T-helper 22 cell (primary cell): ENCODE measurements around the gene HSD17B8.

Experiments
- DNase-seq: peaks from one replicate; pipeline ENCODE4 v3.0.0-alpha.2; 2020; ENCODE audit warnings: low read depth

HSD17B8 gene

DNA sequence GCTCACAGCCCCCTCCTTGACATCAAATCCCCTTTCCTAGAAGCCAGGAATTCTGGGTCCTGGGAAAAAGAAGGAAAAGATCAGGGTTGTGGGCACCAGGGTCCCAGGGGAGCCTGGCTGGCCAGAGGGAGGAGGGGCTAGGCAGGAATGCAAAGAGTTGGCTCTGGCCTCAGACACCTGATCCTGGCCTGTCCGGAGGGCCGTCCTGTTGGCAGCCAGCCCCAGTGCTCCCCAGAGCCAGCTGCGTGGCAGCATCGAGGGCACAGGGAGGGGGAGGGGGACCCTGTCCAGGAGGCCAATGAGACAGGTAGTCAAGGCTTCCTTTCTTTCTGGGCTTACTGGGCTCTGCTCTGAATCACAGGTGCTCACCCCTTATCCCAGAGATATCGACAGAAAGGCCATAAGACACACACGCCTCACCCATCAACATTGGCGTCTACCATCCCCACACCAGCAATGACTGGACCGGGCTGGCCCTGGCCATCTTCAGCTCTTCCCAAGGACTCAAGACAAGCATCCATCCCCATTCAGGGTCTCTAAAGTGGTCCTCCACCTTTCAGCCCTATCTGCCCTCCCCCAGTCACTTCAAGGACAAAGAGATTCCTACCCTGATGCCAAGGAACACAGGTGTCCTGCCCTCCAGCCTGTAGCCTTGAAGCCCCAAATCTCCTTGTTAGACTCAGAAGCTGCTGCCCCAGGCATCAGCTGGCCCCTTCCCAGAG lies 12.9 kb upstream of the HSD17B8 start:
- no peak for DNase-seq

- DNase-seq: no peak
These were observed 12.3 kb upstream of the HSD17B8 start, which contains the start of gene COL11A2 for GRCh38 chr6:33192105-33192646. COL11A2 (minus strand) TSS chr6:33192467; CDS start chr6:33192240, 227 bp downstream.

DNA sequence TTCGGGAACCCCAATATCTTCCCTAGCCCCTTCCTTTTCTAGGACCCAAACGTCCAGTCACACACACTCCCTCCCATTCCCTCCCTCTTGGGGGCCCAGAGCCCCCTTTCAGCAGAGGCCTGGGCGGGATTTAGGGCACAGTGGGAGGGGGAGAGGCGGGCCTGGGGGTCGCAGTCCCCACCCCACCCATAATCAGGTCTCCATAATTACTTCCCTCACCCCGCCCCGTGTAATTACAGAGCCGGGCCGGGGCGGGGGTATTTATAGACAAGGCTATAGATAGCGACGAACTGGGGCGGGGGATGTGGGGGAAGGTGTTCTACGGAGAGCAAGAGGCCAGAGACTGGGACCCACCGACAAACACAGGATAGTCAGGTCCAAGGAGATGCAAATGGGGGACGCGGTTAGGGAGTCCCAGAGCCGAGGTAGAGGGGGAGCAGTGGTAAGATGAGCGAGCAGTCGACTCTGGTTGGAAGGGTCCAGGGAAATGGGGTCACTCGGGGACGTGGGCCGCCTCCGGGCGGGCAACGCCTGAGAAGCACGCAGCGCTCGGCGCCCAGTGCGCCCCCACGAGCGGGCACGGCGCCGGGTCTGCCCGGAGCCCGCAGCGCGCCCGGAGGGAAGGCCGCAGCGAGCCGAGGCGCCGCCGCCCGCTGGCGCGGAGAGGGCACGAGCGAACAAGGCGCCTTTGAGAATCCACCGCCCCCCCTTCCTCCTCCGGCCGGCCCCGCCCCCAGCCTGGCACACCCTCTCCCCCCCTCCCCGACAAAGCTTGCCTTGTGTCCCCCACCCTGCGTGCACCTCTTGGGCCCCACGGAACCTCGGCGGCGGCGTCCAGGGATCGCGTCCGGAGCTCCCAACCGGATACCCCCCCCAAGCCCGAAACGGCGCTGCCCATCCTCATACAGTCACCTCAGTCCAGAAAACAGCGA lies 11.5 kb upstream of the HSD17B8 start:
- no peak for DNase-seq

DNA sequence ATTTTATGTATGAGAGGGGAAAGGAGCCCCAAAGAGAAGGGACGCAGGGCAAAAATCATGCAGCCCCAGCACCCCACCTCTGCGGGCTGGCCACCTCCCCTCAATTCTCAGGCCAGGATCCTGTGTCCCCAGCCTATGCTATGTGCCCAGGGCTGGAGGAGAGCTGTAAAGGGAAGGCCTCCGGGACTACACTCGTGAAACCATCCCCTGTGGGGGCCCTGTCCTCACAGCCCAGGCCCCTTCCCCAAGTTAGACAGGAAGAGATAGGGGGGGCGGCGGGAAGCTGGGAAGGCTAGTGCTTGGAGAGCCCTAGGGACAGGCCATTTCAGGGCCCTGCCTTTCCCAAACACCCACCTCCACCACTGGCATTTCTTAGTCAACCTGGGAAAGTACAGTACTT lies 10.8 kb upstream of the HSD17B8 start:
- DNase-seq: no peak

GRCh38 chr6:33194431-33194979 lies 9.9 kb upstream of the HSD17B8 start:
- DNase-seq: no peak

DNA sequence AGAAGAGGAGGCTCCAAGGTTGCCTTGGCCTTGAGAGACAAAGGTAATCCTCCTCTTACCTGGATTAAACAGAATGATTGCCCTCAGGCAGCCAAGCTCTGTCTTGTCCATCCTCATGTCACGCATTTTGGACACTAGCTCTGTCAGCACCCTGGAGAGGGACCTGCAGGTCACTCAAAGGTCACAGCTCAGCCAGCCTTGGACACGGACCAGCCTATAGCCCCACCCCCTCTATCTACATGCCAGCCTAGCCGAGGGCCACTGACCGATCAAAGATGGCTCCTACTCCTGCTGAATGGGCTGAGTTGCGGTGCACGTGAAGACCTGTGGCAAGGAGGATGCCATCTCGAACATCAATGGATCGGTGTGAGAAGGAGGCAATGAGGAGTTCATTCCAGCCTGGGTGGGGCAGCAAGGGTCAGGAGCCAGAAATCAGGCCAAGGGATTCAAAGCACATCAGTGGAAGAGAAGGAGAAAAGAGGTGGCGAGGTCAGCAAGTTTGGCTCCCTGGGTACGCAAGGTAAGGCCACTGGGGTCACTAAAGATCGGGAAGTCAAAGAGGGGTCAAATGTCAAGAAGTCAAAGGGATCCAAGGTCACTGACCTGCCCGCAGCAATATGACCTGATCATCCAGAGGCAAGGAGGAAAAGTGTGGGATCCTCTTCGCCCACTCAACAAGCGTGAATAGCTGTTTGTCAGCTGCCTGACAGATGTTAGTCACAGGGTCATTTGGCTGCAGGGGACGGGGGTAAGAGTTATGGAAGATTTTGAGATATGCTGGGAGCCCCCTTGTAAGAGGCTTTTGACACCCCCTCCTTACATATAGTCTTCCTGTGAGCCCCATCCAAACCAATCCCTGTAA lies 8.9 kb upstream of the HSD17B8 start:
- DNase-seq: no peak

- no peak for DNase-seq
These were observed 6.9 kb upstream of the HSD17B8 start for GRCh38 chr6:33197431-33198048.

GRCh38 chr6:33198159-33198852 lies 6.1 kb upstream of the HSD17B8 start:
- DNase-seq: no peak

GRCh38 chr6:33198853-33199436 lies 5.5 kb upstream of the HSD17B8 start:
- no peak for DNase-seq

DNA sequence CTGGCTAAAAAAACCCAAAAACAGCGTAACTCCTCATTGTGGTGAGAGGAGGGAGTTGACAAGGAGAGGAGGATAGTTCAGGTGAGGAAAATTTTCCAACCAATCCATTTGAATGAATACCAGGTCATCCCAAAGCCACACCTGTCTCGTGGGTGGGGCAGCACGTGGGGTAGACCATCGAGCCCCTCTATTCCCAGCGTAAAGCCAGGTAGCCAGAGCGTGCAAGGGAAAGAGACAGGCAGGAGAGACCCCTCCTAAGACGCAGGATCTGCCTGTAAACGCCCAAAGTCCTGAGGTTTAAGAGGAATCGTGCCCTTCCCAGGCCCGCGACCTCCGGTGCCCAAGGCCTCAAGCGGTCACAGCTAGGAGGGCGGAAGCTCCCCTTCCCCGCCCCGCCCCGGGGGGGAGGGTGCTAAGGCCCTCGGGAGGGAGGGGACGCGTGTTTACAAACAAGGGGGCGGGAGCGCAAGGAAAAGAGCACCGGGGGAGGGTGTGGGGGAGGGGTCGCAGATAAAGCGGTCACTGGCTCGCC lies 4.7 kb upstream of the HSD17B8 start:
- DNase-seq: peak; percentile 63

DNA sequence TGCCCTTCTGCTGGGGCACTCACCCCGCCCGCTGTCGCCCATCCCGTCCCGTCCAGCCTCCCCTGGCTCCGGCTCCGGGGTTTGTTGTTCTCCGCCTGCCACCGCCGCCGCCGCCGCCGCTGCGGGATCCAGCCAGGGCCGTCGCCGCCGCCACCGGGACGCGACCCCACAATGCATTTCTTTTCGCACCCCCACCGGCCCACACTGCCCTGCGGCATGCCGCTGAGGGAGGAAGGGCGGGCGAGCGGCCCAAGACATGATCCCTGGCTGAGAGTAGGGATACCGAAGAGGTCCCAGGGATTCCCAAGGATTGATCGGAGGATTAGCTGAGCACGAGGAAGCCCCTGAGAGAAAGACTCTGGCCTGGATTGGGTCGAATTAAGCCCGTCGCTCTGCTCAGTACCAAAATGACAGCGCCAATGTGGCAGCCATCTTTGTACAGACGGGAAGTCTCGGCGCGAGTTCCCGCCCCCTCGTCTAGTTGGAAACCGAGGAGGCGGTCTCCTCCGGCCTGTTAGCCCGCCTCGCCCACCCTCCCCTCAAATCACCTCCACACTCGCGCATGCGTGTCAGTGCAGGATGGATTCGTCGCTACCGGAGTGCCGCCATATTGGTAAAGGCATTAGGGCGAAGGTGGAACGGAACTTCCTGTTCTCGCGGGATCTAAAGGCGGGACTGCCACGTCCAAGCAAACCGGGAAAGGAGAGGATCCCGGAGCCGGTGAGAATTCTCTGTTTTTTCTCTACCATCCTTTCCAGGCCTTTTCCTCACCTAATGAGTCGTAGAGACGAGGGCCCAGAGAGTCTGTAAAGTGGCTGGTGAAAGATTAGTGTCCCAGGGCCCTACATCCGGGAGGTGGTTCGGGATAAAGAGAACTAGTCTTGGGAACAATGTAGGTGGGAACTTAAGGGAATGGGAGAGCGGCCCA lies 4.0 kb upstream of the HSD17B8 start, which contains the start of the genes RXRB and SLC39A7:
TSS of gene RXRB (minus strand) at position 447 of the 928 bp plus-strand sequence. CDS start at position 258, 189 bp downstream.
TSS of gene SLC39A7 (plus strand) at position 649 of the 928 bp plus-strand sequence. CDS start 379 bp downstream, outside the sequence.
- peak; percentile 99 for DNase-seq

- no peak for DNase-seq
These were observed 3.3 kb upstream of the HSD17B8 start for GRCh38 chr6:33201147-33201545.

DNA sequence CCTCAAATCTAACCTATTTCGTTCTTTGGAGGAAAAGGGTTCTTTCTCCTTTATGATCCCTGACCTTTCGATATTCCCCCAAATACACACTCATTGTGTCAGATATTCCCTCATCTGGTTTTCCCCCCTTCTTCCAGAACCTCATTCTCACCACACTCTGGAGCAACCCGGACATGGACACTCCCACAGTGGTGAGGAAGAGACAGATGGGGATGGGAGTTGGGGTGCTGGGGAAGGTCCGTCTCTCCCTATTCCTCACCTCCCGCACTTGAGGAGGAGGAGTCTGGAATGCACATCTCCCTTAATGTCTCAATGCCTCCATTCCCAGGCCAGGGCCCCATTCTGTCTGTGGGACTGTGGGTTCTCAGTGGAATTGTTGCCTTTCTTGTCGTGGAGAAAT lies 2.5 kb upstream of the HSD17B8 start:
- no peak for DNase-seq

- no peak for DNase-seq
These were observed 1.7 kb upstream of the HSD17B8 start for GRCh38 chr6:33202799-33203198.

GRCh38 chr6:33203443-33204164 lies 851 bp upstream of the HSD17B8 start:
- no peak for DNase-seq

GRCh38 chr6:33204165-33204414 lies 365 bp upstream of the HSD17B8 start:
- no peak for DNase-seq

DNA sequence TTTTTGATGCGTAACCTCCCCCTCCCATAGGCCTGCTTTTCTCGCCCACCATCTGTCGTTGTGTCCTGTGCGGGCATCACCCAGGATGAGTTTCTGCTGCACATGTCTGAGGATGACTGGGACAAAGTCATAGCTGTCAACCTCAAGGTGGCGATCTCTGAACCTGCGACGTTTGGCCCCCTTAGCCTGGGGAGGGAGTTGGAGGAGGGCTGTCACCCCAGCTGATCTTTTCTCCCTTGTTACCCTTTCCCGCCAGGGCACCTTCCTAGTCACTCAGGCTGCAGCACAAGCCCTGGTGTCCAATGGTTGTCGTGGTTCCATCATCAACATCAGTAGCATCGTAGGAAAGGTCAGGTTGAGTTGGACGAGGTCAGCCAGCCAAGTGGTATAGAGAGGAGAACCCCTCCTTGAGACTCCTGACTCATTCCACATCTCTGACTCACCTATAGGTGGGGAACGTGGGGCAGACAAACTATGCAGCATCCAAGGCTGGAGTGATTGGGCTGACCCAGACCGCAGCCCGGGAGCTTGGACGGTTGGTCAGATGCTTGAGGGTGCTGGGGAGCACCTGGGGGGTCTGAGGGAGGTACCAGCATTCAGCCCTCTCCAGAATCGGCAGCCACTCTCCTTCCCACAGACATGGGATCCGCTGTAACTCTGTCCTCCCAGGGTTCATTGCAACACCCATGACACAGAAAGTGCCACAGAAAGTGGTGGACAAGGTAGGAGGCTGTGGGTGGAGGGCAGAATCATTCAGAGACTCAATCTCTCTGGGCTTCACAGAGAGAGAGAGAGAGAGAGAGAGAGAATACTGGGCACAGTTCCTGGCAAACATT lies 954 bp downstream of the HSD17B8 start:
- DNase-seq: no peak
